Neural cell (in vitro differentiated cells): ENCODE results near the gene CLUH.

ENCODE experiments used
- CTCF ChIP-seq: fragments of 450-650 bp; IDR thresholded peaks from 2 replicates; pipeline ENCODE4 v1.5.1; 2014; ENCODE audit warnings: antibody characterized with exemption, mild to moderate bottlenecking, moderate library complexity; ENCODE audit not compliant: poor library complexity, severe bottlenecking
- EP300 ChIP-seq: fragments of 450-650 bp; conservative IDR thresholded peaks from 2 replicates; pipeline ENCODE4 v1.6.1; 2014; ENCODE audit warnings: antibody characterized with exemption, mild to moderate bottlenecking, moderate library complexity; ENCODE audit not compliant: poor library complexity, severe bottlenecking
- EZH2 ChIP-seq: fragments of 200-600, 300-800 bp; shearing (Covaris generic), sonication (generic); IDR thresholded peaks from 2 replicates; pipeline ENCODE4 v1.6.1; 2014; ENCODE audit warnings: antibody characterized with exemption, low read length, borderline replicate concordance, mild to moderate bottlenecking; ENCODE audit not compliant: insufficient read depth, poor library complexity, severe bottlenecking
- MXI1 ChIP-seq: fragments of 450-650 bp; conservative IDR thresholded peaks from 2 replicates; pipeline ENCODE4 v1.6.1; 2014; ENCODE audit warnings: antibody characterized with exemption, mild to moderate bottlenecking; ENCODE audit not compliant: poor library complexity, severe bottlenecking
- POLR2AphosphoS5 ChIP-seq: IDR thresholded peaks from 2 replicates; pipeline ENCODE4 v1.6.1; 2012
- RAD21 ChIP-seq: fragments of 450-650 bp; conservative IDR thresholded peaks from 2 replicates; pipeline ENCODE4 v1.6.1; 2014; ENCODE audit warnings: antibody characterized with exemption, mild to moderate bottlenecking, moderate library complexity
- REST ChIP-seq: IDR thresholded peaks from 2 replicates; pipeline ENCODE4 v1.6.1; 2012; ENCODE audit warnings: borderline replicate concordance
- TAF1 ChIP-seq: IDR thresholded peaks from 2 replicates; pipeline ENCODE4 v1.6.1; 2012; ENCODE audit warnings: low read depth

- TF ChIP-seq CTCF (no peak), EZH2 (no peak), EP300 (no peak), POLR2AphosphoS5 (no peak), RAD21 (no peak), TAF1 (no peak), REST (no peak), MXI1 (no peak)
Observed at GRCh38 chr17:2708585-2709182, 2.9 kb downstream of the CLUH start.
